C4-2B (cell line): ENCODE measurements around the gene SRC.

ENCODE experiments used
- ZFX ChIP-seq: fragments of 450-650 bp; IDR thresholded peaks from 2 replicates; pipeline ENCODE4 v1.6.1; 2017
- TF ChIP-seq, protein P1 (sequence below): fragments of 450-650 bp; conservative IDR thresholded peaks from 2 replicates; pipeline ENCODE4 v1.5.1; 2017; ENCODE audit warnings: mild to moderate bottlenecking

DNA sequence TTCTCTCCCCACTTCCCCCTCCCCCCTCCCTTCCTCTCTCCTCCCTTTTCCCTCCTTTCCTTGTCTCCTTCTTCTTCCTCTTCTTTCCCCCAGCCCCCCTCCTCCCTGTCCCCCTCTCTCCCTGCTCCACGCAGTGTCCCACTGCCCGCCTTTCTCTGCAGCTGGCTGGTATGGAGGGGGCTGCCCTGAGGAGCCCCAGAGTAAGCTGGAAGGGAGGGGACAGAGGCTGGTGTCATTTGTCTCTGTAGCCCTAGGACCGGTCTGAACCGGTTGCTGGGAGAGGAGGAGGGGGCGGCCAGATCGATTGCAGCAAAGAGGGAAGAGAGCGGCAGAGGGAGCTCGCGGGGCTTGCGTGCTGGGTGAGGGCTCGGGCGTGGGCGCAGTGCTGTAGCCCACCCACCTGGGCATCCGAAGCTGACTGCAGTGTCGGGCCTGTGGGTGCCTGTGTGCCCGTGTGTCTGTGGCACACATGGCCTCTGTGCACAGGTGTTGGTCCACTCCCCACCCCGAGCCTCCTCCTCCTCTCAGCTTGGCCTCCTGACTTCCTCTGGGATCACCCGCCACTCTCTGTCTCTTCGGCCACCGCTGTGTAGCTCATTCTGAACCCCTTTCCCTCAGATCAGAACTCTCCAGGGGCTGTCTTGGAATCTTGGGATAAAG is 50.6 kb downstream of the SRC start:
- TF ChIP-seq, protein P1, sequence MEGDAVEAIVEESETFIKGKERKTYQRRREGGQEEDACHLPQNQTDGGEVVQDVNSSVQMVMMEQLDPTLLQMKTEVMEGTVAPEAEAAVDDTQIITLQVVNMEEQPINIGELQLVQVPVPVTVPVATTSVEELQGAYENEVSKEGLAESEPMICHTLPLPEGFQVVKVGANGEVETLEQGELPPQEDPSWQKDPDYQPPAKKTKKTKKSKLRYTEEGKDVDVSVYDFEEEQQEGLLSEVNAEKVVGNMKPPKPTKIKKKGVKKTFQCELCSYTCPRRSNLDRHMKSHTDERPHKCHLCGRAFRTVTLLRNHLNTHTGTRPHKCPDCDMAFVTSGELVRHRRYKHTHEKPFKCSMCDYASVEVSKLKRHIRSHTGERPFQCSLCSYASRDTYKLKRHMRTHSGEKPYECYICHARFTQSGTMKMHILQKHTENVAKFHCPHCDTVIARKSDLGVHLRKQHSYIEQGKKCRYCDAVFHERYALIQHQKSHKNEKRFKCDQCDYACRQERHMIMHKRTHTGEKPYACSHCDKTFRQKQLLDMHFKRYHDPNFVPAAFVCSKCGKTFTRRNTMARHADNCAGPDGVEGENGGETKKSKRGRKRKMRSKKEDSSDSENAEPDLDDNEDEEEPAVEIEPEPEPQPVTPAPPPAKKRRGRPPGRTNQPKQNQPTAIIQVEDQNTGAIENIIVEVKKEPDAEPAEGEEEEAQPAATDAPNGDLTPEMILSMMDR, result no peak
- no peak for TF ChIP-seq ZFX
